Neural progenitor cell (in vitro differentiated cells): ENCODE data around the gene IQCK.

ENCODE experiments used
- EZH2 ChIP-seq: fragments of 200-600 bp; sonication (generic); IDR thresholded peaks from 2 replicates; pipeline ENCODE4 v1.6.1; 2017; ENCODE audit warnings: antibody characterized with exemption, mild to moderate bottlenecking, moderate library complexity
- EZH2phosphoT487 ChIP-seq: fragments of 200-600 bp; sonication (generic); IDR thresholded peaks from 2 replicates; pipeline ENCODE4 v1.6.1; 2017; ENCODE audit warnings: antibody characterized with exemption
- TF ChIP-seq, protein P1 (sequence below): fragments of 200-600 bp; sonication (generic); IDR thresholded peaks from 2 replicates; pipeline ENCODE4 v1.5.1; 2017; ENCODE audit warnings: antibody characterized with exemption, mild to moderate bottlenecking

DNA sequence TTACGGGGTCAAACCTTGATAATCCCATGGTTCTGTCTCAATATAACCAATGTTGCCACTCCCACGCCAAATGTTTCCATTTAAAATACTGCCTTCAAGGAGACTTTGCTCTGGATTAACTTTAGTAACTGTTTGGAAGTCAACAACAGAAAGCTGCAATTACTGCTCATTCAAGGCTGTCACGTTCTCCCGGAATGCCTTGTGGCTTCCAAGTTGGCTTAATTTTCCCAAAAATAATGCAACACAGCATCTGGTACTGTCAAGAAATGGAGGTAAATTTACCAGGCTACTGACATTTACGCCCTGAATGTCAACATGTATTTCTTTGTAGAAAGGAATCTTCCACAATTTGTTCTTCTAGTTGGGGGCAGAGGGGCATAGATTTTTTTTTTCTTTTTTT lies 128.4 kb downstream of the IQCK start:
- TF ChIP-seq, protein P1, sequence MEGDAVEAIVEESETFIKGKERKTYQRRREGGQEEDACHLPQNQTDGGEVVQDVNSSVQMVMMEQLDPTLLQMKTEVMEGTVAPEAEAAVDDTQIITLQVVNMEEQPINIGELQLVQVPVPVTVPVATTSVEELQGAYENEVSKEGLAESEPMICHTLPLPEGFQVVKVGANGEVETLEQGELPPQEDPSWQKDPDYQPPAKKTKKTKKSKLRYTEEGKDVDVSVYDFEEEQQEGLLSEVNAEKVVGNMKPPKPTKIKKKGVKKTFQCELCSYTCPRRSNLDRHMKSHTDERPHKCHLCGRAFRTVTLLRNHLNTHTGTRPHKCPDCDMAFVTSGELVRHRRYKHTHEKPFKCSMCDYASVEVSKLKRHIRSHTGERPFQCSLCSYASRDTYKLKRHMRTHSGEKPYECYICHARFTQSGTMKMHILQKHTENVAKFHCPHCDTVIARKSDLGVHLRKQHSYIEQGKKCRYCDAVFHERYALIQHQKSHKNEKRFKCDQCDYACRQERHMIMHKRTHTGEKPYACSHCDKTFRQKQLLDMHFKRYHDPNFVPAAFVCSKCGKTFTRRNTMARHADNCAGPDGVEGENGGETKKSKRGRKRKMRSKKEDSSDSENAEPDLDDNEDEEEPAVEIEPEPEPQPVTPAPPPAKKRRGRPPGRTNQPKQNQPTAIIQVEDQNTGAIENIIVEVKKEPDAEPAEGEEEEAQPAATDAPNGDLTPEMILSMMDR, result no peak
- TF ChIP-seq EZH2phosphoT487, result no peak
- TF ChIP-seq EZH2, result no peak
